Measurements from ENCODE around the gene TFCP2L1. TPM values are rescaled to one million over a fixed set of nuclear protein-coding genes. Genes with fewer than 3 reads are reported as not detected.

Gene TFCP2L1
- total RNA-seq, 4 donors from 2014 or later, result 0.31 to 5.7 (median 0.41) TPM

GRCh38 chr2:121200419-121201315, 84.3 kb downstream of the TFCP2L1 start:
- Histone ChIP-seq H3K27ac (no peak overlapping the region), H3K27me3 (no peaks in the 10 kb centered on the region), H3K9me3 (no peaks in the 10 kb centered on the region), H3K4me1 (no peaks in the 10 kb centered on the region), H3K36me3 (no peaks in the 10 kb centered on the region), H3K4me3 (no peak overlapping the region)
- ATAC-seq, result no peak
- WGBS, 2 donors (ENCODE audit: low coverage in 1 of 2), result 80 to 87% methylated on average over 1 to 6 of the region's 14 CpGs
- TF ChIP-seq POLR2AphosphoS5 (IDR thresholded peaks at IDR 0.05) (no peak), POLR2A (IDR thresholded peaks at IDR 0.05) (no peak), CTCF (IDR thresholded peaks at IDR 0.05) (no peak), EP300 (IDR thresholded peaks at IDR 0.05) (no peak)

DNA sequence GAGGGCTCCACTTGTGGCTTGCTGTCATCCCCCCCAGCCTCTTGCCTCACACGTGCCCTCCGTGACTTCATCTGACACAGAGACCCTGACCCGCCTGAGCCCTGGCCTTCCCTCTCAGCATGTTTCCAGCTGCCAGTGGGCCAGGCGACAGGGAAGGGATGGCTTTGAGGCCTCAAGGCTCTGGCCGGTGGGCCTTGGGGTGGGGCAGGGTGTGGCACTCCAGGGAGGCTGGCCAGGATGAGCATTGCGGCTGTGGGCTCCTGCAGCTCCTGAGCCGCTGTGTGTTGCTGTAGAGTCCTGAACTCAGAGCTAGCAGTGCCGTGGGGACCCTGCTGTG, 85.0 kb downstream of the TFCP2L1 start:
- no peaks in the 10 kb centered on the region for H3K27me3 ChIP-seq
- H3K4me3 ChIP-seq, result no peak overlapping the region
- no peaks in the 10 kb centered on the region for H3K9me3 ChIP-seq
- TF ChIP-seq POLR2A (IDR thresholded peaks at IDR 0.05), result no peak
- no peak for TF ChIP-seq POLR2AphosphoS5 (IDR thresholded peaks at IDR 0.05)
- no peak for TF ChIP-seq EP300 (IDR thresholded peaks at IDR 0.05)
- TF ChIP-seq CTCF (IDR thresholded peaks at IDR 0.05), result no peak
- no CpG with 5 or more reads among the region's 8 CpGs for WGBS, 2 donors (ENCODE audit: low coverage in 1 of 2)
- H3K36me3 ChIP-seq, result no peaks in the 10 kb centered on the region
- H3K4me1 ChIP-seq, result no peaks in the 10 kb centered on the region
- H3K27ac ChIP-seq, result no peak overlapping the region
- no peak for ATAC-seq

DNA sequence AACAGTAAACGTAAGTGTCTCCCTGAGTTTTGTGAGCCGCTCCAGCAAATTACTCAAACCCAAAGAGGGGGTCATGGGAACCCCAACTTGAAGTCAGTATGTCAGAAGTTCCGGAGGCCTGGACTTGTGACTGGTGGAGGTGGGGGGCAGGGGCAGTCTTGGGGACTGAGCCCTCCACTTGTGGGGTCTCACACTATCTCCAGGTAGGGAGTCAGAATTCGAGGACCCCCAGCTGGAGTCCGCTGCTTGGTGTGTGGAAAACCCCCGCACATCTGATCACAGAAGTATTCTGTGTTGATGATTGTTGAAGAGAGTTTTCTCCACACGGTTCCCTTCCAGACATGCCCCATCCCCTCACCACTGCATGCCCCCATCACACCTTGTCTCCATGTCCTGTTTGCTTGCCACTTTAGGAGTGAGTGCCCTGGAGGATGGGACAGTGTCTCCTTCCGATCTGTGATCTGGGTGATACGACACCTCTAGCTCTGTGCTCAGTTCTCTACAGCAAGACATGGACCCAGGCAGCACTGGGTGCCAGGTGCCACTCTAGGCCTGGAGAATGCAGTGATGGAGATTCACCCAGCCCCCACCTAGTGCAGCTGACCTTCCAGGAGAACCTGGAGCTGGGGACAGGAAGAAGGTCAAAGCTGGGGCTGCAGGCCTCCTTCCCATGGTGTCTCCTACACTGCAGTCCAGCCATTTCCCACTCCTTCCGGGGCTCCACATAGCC, 85.6 kb downstream of the TFCP2L1 start:
- WGBS, 2 donors (ENCODE audit: low coverage in 1 of 2), result 90 to 94% methylated on average over 6 of the region's 10 CpGs

DNA sequence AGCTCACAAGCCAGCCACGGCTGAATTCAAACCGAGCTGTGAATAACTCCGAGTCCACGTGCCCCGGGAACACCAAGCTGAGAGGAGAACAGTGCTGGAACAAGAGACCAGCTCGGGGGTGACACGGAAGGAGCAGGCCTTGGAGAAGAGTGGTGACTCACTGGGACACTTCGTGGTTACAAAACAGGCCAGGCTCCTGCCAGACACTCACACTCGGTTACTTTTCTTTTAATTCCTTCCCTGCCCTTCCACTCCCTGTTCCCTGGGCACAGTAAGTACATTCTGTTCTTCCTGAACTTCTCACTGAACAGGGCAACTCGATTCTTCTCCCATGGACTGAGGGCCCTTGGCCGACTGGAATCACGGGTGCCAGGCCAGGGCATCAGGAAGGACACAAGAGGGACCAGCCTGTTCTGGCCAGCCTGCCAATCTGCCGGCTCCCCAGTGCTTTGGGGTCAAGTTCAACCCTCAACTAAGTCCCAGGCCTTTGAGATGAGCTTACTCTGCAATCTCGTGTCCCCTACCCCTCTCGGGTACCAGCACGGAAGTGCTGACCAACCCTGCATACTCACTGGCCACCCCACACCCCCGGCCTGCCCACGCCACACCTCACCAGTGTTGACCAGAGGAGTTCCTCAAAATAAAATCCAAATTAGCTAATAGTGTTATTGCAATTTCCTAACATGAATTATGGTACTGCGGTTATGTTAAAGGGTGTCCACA, 87.5 kb downstream of the TFCP2L1 start:
- 69 to 76% methylated on average over 7 to 15 of the region's 19 CpGs for WGBS, 2 donors (ENCODE audit: low coverage in 1 of 2)
- peak; percentile 76 for ATAC-seq
- H3K36me3 ChIP-seq, result no peaks in the 10 kb centered on the region

More for the DNA sequence above, 85.6 kb downstream of the TFCP2L1 start:
- no peak overlapping the region for H3K27ac ChIP-seq
- no peaks in the 10 kb centered on the region for H3K4me1 ChIP-seq
- H3K9me3 ChIP-seq, result no peaks in the 10 kb centered on the region
- TF ChIP-seq EP300 (IDR thresholded peaks at IDR 0.05), result no peak
- H3K36me3 ChIP-seq, result no peaks in the 10 kb centered on the region
- no peaks in the 10 kb centered on the region for H3K27me3 ChIP-seq
- no peak overlapping the region for H3K4me3 ChIP-seq
- ATAC-seq, result no peak

DNA sequence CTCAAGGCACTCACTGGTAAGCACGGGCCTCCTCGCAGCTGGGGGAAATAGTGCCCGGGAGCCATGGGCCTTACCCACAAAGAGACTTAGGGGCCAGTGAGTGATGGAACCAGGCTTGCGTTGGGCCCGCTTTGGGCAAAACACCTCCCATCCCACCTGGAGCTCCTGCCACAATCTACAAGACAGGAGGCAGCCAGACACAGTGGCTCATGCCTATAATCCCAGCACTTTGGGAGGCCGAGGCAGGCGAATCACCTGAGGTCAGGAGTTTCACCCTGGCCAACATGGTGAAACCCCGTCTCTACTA, 88.2 kb downstream of the TFCP2L1 start:
- ATAC-seq, result no peak
- Histone ChIP-seq H3K4me3 (no peak overlapping the region), H3K27me3 (no peaks in the 10 kb centered on the region), H3K36me3 (no peaks in the 10 kb centered on the region), H3K27ac (peak overlapping the region in 1 of 4 donors; percentile 38), H3K4me1 (no peaks in the 10 kb centered on the region), H3K9me3 (no peaks in the 10 kb centered on the region)
- WGBS, 2 donors (ENCODE audit: low coverage in 1 of 2), result no CpG with 5 or more reads among the region's 8 CpGs
- TF ChIP-seq CTCF (IDR thresholded peaks at IDR 0.05) (no peak), POLR2AphosphoS5 (IDR thresholded peaks at IDR 0.05) (no peak), EP300 (IDR thresholded peaks at IDR 0.05) (no peak), POLR2A (IDR thresholded peaks at IDR 0.05) (no peak)

More for the DNA sequence above, 87.5 kb downstream of the TFCP2L1 start:
- TF ChIP-seq POLR2AphosphoS5 (IDR thresholded peaks at IDR 0.05), result no peak
- TF ChIP-seq EP300 (IDR thresholded peaks at IDR 0.05), result no peak
- Histone ChIP-seq H3K27me3 (no peaks in the 10 kb centered on the region), H3K4me1 (no peaks in the 10 kb centered on the region), H3K27ac (peak overlapping the region in 1 of 4 donors; percentile 38), H3K4me3 (no peak overlapping the region), H3K9me3 (no peaks in the 10 kb centered on the region)
